ENCODE data around the gene CTPS1.

- TF ChIP-seq CTCF (IDR thresholded peaks at IDR 0.05) (no peak), POLR2A (IDR thresholded peaks at IDR 0.05) (no peak)
Measured at GRCh38 chr1:40969445-40969844, 10.1 kb upstream of the CTPS1 start.

All from gastroesophageal sphincter (tissue), 3 donors.